H1 (cell line): ENCODE data around the gene FOXP2. TPM values are rescaled to one million over a fixed set of nuclear protein-coding genes. Genes with fewer than 3 reads are reported as not detected.

ENCODE experiments used
- CTCF ChIA-PET: fragments of 300-600 bp; sonication (Branson Sonifier 250); formaldehyde crosslinking; loops from one replicate; lab custom pipeline; 2021; ENCODE audit not compliant: partially characterized antibody; lab: Charles Lee
- POLR2A ChIA-PET: fragments of 300-600 bp; sonication (Branson Sonifier 250); formaldehyde crosslinking; loops from one replicate; lab custom pipeline; 2021; ENCODE audit warnings: inconsistent platforms; ENCODE audit not compliant: partially characterized antibody; lab: Charles Lee
- DNase-seq, 2 experiments: peaks; one replicate each; pipeline versions ENCODE4 v3.0.0 to v3.0.0-alpha.2; 2010 to 2022; ENCODE audit warnings: low spot score in 2 of 2, low read depth in 1 of 2, mixed read lengths in 1 of 2
- FAIRE-seq: peaks from 2 replicates; lab custom pipeline; 2011; peaks lifted over from hg19 to GRCh38; lab: Jason Lieb, UNC
- H2AFZ ChIP-seq: 2 replicates; pipeline ENCODE4 v1.8.1; 2012; ENCODE audit warnings: low read length, inconsistent platforms
- H2AK5ac ChIP-seq: 2 replicates; pipeline ENCODE4 v1.6.1; 2013; ENCODE audit warnings: low read depth, low read length
- H2BK120ac ChIP-seq: replicated peaks from 2 replicates; pipeline ENCODE3; 2013; ENCODE audit warnings: low read depth, low read length, inconsistent platforms
- H2BK12ac ChIP-seq: 2 replicates; pipeline ENCODE4 v1.6.1; 2013; ENCODE audit warnings: low read depth, low read length
- H2BK15ac ChIP-seq: 2 replicates; pipeline ENCODE4 v1.6.1; 2013; ENCODE audit warnings: low read length
- H2BK20ac ChIP-seq: 2 replicates; pipeline ENCODE4 v1.6.1; 2013; ENCODE audit warnings: low read length
- H2BK5ac ChIP-seq: 2 replicates; pipeline ENCODE4 v1.6.1; 2013; ENCODE audit warnings: low read depth, low read length
- H3K14ac ChIP-seq: 2 replicates; pipeline ENCODE4 v1.6.1; 2013; ENCODE audit warnings: inconsistent platforms; ENCODE audit not compliant: insufficient read length
- H3K18ac ChIP-seq: 2 replicates; pipeline ENCODE4 v1.6.1; 2013; ENCODE audit warnings: low read length; ENCODE audit errors: extremely low read depth
- H3K23ac ChIP-seq: 2 replicates; pipeline ENCODE4 v1.6.1; 2013; ENCODE audit warnings: inconsistent platforms; ENCODE audit not compliant: insufficient read length
- H3K23me2 ChIP-seq: 2 replicates; pipeline ENCODE4 v1.6.1; 2013; ENCODE audit warnings: low read depth, low read length
- H3K27ac ChIP-seq: 2 replicates; pipeline ENCODE4 v1.6.1; 2011; ENCODE audit warnings: low read depth, low read length, inconsistent platforms
- H3K27me3 ChIP-seq, 4 experiments: replicated peaks in 1 of 4; 1 replicate in 1 of 4; 2 replicates in 3 of 4; pipeline versions ENCODE4 v1.6.1 to v1.8.1; 2011 to 2013; ENCODE audit warnings: low read length in 3 of 4, mild to moderate bottlenecking in 3 of 4, inconsistent platforms in 2 of 4, mixed read lengths in 2 of 4, moderate library complexity in 1 of 4; ENCODE audit not compliant: control insufficient read depth in 3 of 4, insufficient read depth in 3 of 4; ENCODE audit errors: extremely low read depth in 1 of 4
- H3K36me3 ChIP-seq, 4 experiments: 2 replicates each; pipeline versions ENCODE4 v1.6.1 to v1.8.1; 2011 to 2013; ENCODE audit warnings: mild to moderate bottlenecking in 4 of 4, low read length in 3 of 4, moderate library complexity in 2 of 4, control low read depth in 1 of 4, inconsistent platforms in 1 of 4; ENCODE audit not compliant: insufficient read depth in 4 of 4, control insufficient read depth in 2 of 4
- H3K4ac ChIP-seq: replicated peaks from 2 replicates; pipeline ENCODE3; 2013; ENCODE audit warnings: low read length, low read depth, mixed read lengths, inconsistent platforms; ENCODE audit not compliant: insufficient read length
- H3K4me1 ChIP-seq, 4 experiments: replicated peaks in 1 of 4; 1 replicate in 1 of 4; 2 replicates in 3 of 4; pipeline versions ENCODE4 v1.6.1 to v1.8.1; 2011 to 2013; ENCODE audit warnings: low read length in 3 of 4, inconsistent platforms in 2 of 4, mixed read lengths in 1 of 4; ENCODE audit not compliant: insufficient read depth in 4 of 4, control insufficient read depth in 3 of 4
- H3K4me2 ChIP-seq, 2 experiments: 2 replicates each; pipeline versions ENCODE4 v1.6.1 to v1.8.1; 2011 to 2013; ENCODE audit warnings: low read depth in 2 of 2, low read length in 2 of 2, control low read depth in 1 of 2, inconsistent platforms in 1 of 2, mild to moderate bottlenecking in 1 of 2; ENCODE audit not compliant: insufficient read depth in 1 of 2
- H3K4me3 ChIP-seq, 4 experiments: fragments of 200-600, 300-600 bp in 1 of 4; sonication (generic), shearing (Covaris generic), sonication (Bioruptor Twin) in 1 of 4; 2 replicates each; pipeline versions ENCODE4 v1.5.1 to v1.8.1; 2011 to 2016; ENCODE audit warnings: low read length in 4 of 4, low read depth in 3 of 4, control low read depth in 2 of 4, inconsistent platforms in 2 of 4, mild to moderate bottlenecking in 2 of 4, mixed read lengths in 1 of 4, moderate library complexity in 1 of 4; ENCODE audit not compliant: insufficient read depth in 2 of 4; ENCODE audit errors: extremely low read depth in 1 of 4
- H3K56ac ChIP-seq: replicated peaks from 2 replicates; pipeline ENCODE3; 2013; ENCODE audit warnings: low read depth, mild to moderate bottlenecking, mixed read lengths, low read length, inconsistent platforms; ENCODE audit not compliant: insufficient read length
- H3K79me1 ChIP-seq: 2 replicates; pipeline ENCODE4 v1.6.1; 2013; ENCODE audit warnings: low read depth, low read length, control low read depth
- H3K79me2 ChIP-seq, 2 experiments: 2 replicates each; pipeline versions ENCODE4 v1.6.1 to v1.8.1; 2012 to 2013; ENCODE audit warnings: low read length in 2 of 2, mild to moderate bottlenecking in 2 of 2, inconsistent platforms in 1 of 2; ENCODE audit not compliant: insufficient read depth in 2 of 2, control insufficient read depth in 1 of 2
- H3K9ac ChIP-seq, 4 experiments: replicated peaks in 1 of 4; 1 replicate in 1 of 4; 2 replicates in 3 of 4; pipeline versions ENCODE4 v1.6.1 to v1.8.1; 2011 to 2013; ENCODE audit warnings: low read depth in 3 of 4, low read length in 3 of 4, control low read depth in 2 of 4, mild to moderate bottlenecking in 2 of 4, moderate library complexity in 2 of 4, inconsistent platforms in 1 of 4; ENCODE audit errors: extremely low read depth in 1 of 4
- H3K9me3 ChIP-seq, 2 experiments: 2 replicates each; pipeline versions ENCODE4 v1.6.1 to v1.8.1; 2012 to 2013; ENCODE audit warnings: mild to moderate bottlenecking in 2 of 2, moderate library complexity in 2 of 2, control low read depth in 1 of 2, inconsistent platforms in 1 of 2, low read depth in 1 of 2, low read length in 1 of 2, mixed read lengths in 1 of 2; ENCODE audit not compliant: insufficient read depth in 2 of 2
- H4K20me1 ChIP-seq, 2 experiments: replicated peaks in 1 of 2; 2 replicates each; pipeline versions ENCODE3 to v1.8.1; 2011 to 2013; ENCODE audit warnings: inconsistent platforms in 2 of 2, low read length in 2 of 2, mild to moderate bottlenecking in 1 of 2; ENCODE audit not compliant: insufficient read depth in 2 of 2, control insufficient read depth in 1 of 2
- H4K5ac ChIP-seq: 2 replicates; pipeline ENCODE4 v1.6.1; 2013; ENCODE audit warnings: low read length, low read depth, mixed read lengths, inconsistent platforms; ENCODE audit not compliant: insufficient read length
- H4K8ac ChIP-seq: 2 replicates; pipeline ENCODE4 v1.8.0; 2013; ENCODE audit warnings: mild to moderate bottlenecking, moderate library complexity, low read length, inconsistent platforms; ENCODE audit not compliant: insufficient read depth; ENCODE audit errors: extremely low read depth
- H4K91ac ChIP-seq: replicated peaks from 2 replicates; pipeline ENCODE3; 2013; ENCODE audit warnings: low read length, mixed read lengths, inconsistent platforms; ENCODE audit not compliant: insufficient read length
- CBX5 ChIP-seq: fragments of 300-800, 300-1000 bp; sonication (generic); IDR thresholded peaks from 2 replicates; pipeline ENCODE4 v1.7.1; 2016; ENCODE audit warnings: antibody characterized with exemption, low read length, low read depth
- CHD1 ChIP-seq: IDR thresholded peaks from 2 replicates; pipeline ENCODE4 v1.6.1; 2012; ENCODE audit warnings: low read depth, low read length, improper control_type of control experiment
- KDM5A ChIP-seq: fragments of 200-600 bp; IDR thresholded peaks from 2 replicates; pipeline ENCODE4 v1.7.1; 2012; ENCODE audit warnings: mild to moderate bottlenecking, low read length, inconsistent platforms, mixed read lengths
- POLR2A ChIP-seq, 2 experiments: IDR thresholded peaks; 1 replicate in 1 of 2; 2 replicates in 1 of 2; pipeline ENCODE4 v1.6.1; 2011; ENCODE audit warnings: low read depth in 2 of 2, low read length in 2 of 2, mild to moderate bottlenecking in 2 of 2; ENCODE audit errors: control extremely low read depth in 1 of 2
- SRF ChIP-seq: IDR thresholded peaks from 2 replicates; pipeline ENCODE4 v1.6.1; 2011; ENCODE audit warnings: mild to moderate bottlenecking, low read depth, low read length, moderate library complexity
- polyA plus RNA-seq, 7 experiments: library from polyadenylated mRNA; depleted of rRNA in 3 of 7; stranded (reverse) in 5 of 7; unstranded in 2 of 7; fragments of >200 nt in 5 of 7; fragments of 200-250 nt in 2 of 7; gene quantifications; 1 replicate in 5 of 7; 2 replicates in 1 of 7; 4 replicates in 1 of 7; pipeline versions ENCODE4 v1.2.1 to v1.2.3, GENCODE V29; 2011 to 2013; ENCODE audit warnings: missing spikeins in 2 of 7, mixed read lengths in 2 of 7
- total RNA-seq: library from RNA; stranded (reverse); fragmentation: NEBNext Ultra II Directional; extraction: Animal tissue kit (Norgen Biotek cat#: 25700); gene quantifications from 2 replicates; pipeline ENCODE4 v1.2.1, GENCODE V29; 2021

The FOXP2 gene
- total and polyA plus RNA-seq, 2 of the 8 experiments (the other 6 are each of a cell fraction or from before 2014, with no cell fraction given), result 0.09 to 0.43 TPM

- H3K23ac ChIP-seq, result no peak overlapping the region
- no peak for TF ChIP-seq POLR2A (IDR thresholded peaks at IDR 0.05; ENCODE audit: control extremely low read depth in 1 of 2, low read depth in 2 of 2, low read length in 2 of 2)
- no peak for TF ChIP-seq CBX5
- TF ChIP-seq CHD1, result no peak
- no peak for TF ChIP-seq KDM5A
- TF ChIP-seq SRF, result no peak
- TF ChIP-seq, all 59 proteins: peak for 0
- no peak overlapping the region for H2BK20ac ChIP-seq
- no peak overlapping the region for H4K8ac ChIP-seq
- H3K4me2 ChIP-seq, result no peak overlapping the region
- CTCF ChIA-PET, result interaction anchor here (1.4 kb wide), 1 partner anchor 9 kb away, joined by 5 read pairs; no protein-coding TSS in a partner anchor
- H2BK120ac ChIP-seq, result no peak overlapping the region
- no peak overlapping the region for H2AFZ ChIP-seq
- no peak for DNase-seq
- no peak overlapping the region for H3K27ac ChIP-seq
- no peak overlapping the region for H2AK5ac ChIP-seq
- no peak overlapping the region for H2BK5ac ChIP-seq
- no peaks in the 10 kb centered on the region for H4K20me1 ChIP-seq
- no peak overlapping the region for H2BK12ac ChIP-seq
- H3K4me3 ChIP-seq, result no peak overlapping the region
- no peaks in the 10 kb centered on the region for H3K9me3 ChIP-seq
- FAIRE-seq, result no peak
- no peak overlapping the region for H3K4ac ChIP-seq
- no peak overlapping the region for H4K5ac ChIP-seq
- no peak overlapping the region for H4K91ac ChIP-seq
- no peak overlapping the region for H3K56ac ChIP-seq
- no peaks in the 10 kb centered on the region for H3K79me1 ChIP-seq
- H3K9ac ChIP-seq, result no peak overlapping the region
- no peak overlapping the region for H2BK15ac ChIP-seq
- no peak overlapping the region for H3K14ac ChIP-seq
- no peak overlapping the region for H3K18ac ChIP-seq
- no peaks in the 10 kb centered on the region for H3K27me3 ChIP-seq
- no peaks in the 10 kb centered on the region for H3K23me2 ChIP-seq
- H3K36me3 ChIP-seq, result no peaks in the 10 kb centered on the region
- H3K4me1 ChIP-seq, result no peaks in the 10 kb centered on the region
- POLR2A ChIA-PET, result no interaction called here
- H3K79me2 ChIP-seq, result no peaks in the 10 kb centered on the region
Measured at GRCh38 chr7:114432061-114432460, 17.4 kb downstream of the FOXP2 start.
